Skeletal muscle tissue (tissue), 4 donors: ENCODE measurements around the gene KIFC1. TPM values are rescaled to one million over a fixed set of nuclear protein-coding genes. Genes with fewer than 3 reads are reported as not detected.

Source experiments
- H3K27ac ChIP-seq: one replicate; pipeline ENCODE4 v1.7.0; 2013; ENCODE audit warnings: mild to moderate bottlenecking, low read depth, low read length, inconsistent platforms
- H3K27me3 ChIP-seq, 3 donors: one replicate each; pipeline ENCODE4 v1.7.0; 2013; ENCODE audit warnings: low read length in 3 of 3; ENCODE audit not compliant: control insufficient read depth in 3 of 3, insufficient read depth in 3 of 3
- H3K36me3 ChIP-seq, 3 donors: one replicate each; pipeline ENCODE4 v1.7.0; 2013; ENCODE audit warnings: low read length in 3 of 3; ENCODE audit not compliant: control insufficient read depth in 3 of 3, insufficient read depth in 3 of 3
- H3K4me1 ChIP-seq, 3 donors: one replicate each; pipeline ENCODE4 v1.7.0; 2013; ENCODE audit warnings: low read length in 3 of 3, mild to moderate bottlenecking in 3 of 3; ENCODE audit not compliant: control insufficient read depth in 3 of 3, insufficient read depth in 3 of 3
- H3K4me3 ChIP-seq, 3 donors: one replicate each; pipeline ENCODE4 v1.7.0; 2013; ENCODE audit warnings: low read length in 3 of 3
- H3K9ac ChIP-seq, 3 donors: one replicate each; pipeline ENCODE4 v1.7.0; 2013; ENCODE audit warnings: low read length in 3 of 3, mild to moderate bottlenecking in 3 of 3, moderate library complexity in 2 of 3, low read depth in 1 of 3
- H3K9me3 ChIP-seq, 3 donors: one replicate each; pipeline ENCODE4 v1.7.0; 2013; ENCODE audit warnings: low read length in 3 of 3; ENCODE audit not compliant: control insufficient read depth in 3 of 3
- total RNA-seq: library from RNA; depleted of rRNA; stranded (reverse); fragments of >200 nt; gene quantifications from one replicate; pipeline ENCODE4 v1.2.3, GENCODE V29; 2014
- donor health status: Osteomylitis.

Gene KIFC1
- total RNA-seq, 1 donor from 2014 or later: 12.0 TPM

- H3K27ac ChIP-seq: no peak overlapping the region
- H3K9ac ChIP-seq: no peak overlapping the region
- H3K9me3 ChIP-seq: no peaks in the 10 kb centered on the region
- H3K27me3 ChIP-seq: peaks cover 0 to 5% (median 0%) of the 10 kb centered on the region in 3 donors
- no peak overlapping the region for H3K4me3 ChIP-seq
- H3K4me1 ChIP-seq: peaks cover 27 to 33% (median 33%) of the 10 kb centered on the region in 3 donors
- peaks cover 0 to 10% (median 5%) of the 10 kb centered on the region in 3 donors for H3K36me3 ChIP-seq
Measured at GRCh38 chr6:33431880-33432541, 40.4 kb downstream of the KIFC1 start.

GRCh38 chr6:33432546-33432945 lies 40.9 kb downstream of the KIFC1 start:
- Histone ChIP-seq H3K9ac (no peak overlapping the region), H3K4me3 (no peak overlapping the region), H3K36me3 (peaks cover 0 to 13% (median 5%) of the 10 kb centered on the region in 3 donors), H3K27me3 (peaks cover 0 to 5% (median 0%) of the 10 kb centered on the region in 3 donors), H3K27ac (no peak overlapping the region), H3K9me3 (no peaks in the 10 kb centered on the region), H3K4me1 (peaks cover 22 to 28% (median 28%) of the 10 kb centered on the region in 3 donors)

GRCh38 chr6:33433001-33433543 lies 41.4 kb downstream of the KIFC1 start:
- H3K9me3 ChIP-seq: no peaks in the 10 kb centered on the region
- H3K4me1 ChIP-seq: peaks cover 22 to 27% (median 27%) of the 10 kb centered on the region in 3 donors
- no peak overlapping the region for H3K27ac ChIP-seq
- H3K27me3 ChIP-seq: peaks cover 0 to 5% (median 0%) of the 10 kb centered on the region in 3 donors
- peak overlapping the region in 1 of 3 donors; percentile 45 for H3K4me3 ChIP-seq
- peaks cover 0 to 17% (median 5%) of the 10 kb centered on the region in 3 donors for H3K36me3 ChIP-seq
- peak overlapping the region in 1 of 3 donors; percentile 66 for H3K9ac ChIP-seq

- Histone ChIP-seq H3K9ac (peak overlapping the region in 2 of 3 donors; percentile 38 to 71), H3K4me3 (peak overlapping the region in 2 of 3 donors; percentile 42 to 58), H3K4me1 (peaks cover 16 to 21% (median 21%) of the 10 kb centered on the region in 3 donors), H3K27me3 (peaks cover 0 to under 1% (median 0%) of the 10 kb centered on the region in 3 donors), H3K9me3 (no peaks in the 10 kb centered on the region), H3K36me3 (peaks cover 2 to 23% (median 5%) of the 10 kb centered on the region in 3 donors), H3K27ac (no peak overlapping the region)
Measured at GRCh38 chr6:33433544-33434191, 42.0 kb downstream of the KIFC1 start.

GRCh38 chr6:33434961-33435360 lies 43.3 kb downstream of the KIFC1 start:
- Histone ChIP-seq H3K4me3 (no peak overlapping the region), H3K27ac (no peak overlapping the region), H3K9ac (no peak overlapping the region), H3K36me3 (peaks cover 2 to 23% (median 5%) of the 10 kb centered on the region in 3 donors), H3K9me3 (no peaks in the 10 kb centered on the region), H3K27me3 (no peaks in the 10 kb centered on the region), H3K4me1 (peaks cover 13 to 14% (median 14%) of the 10 kb centered on the region in 3 donors)

GRCh38 chr6:33437666-33438065 lies 46.0 kb downstream of the KIFC1 start:
- peaks cover 2 to 28% (median 5%) of the 10 kb centered on the region in 3 donors for H3K36me3 ChIP-seq
- H3K27me3 ChIP-seq: no peaks in the 10 kb centered on the region
- no peaks in the 10 kb centered on the region for H3K9me3 ChIP-seq
- H3K27ac ChIP-seq: no peak overlapping the region
- H3K4me1 ChIP-seq: peaks cover 6 to 12% (median 10%) of the 10 kb centered on the region in 3 donors
- H3K9ac ChIP-seq: no peak overlapping the region
- H3K4me3 ChIP-seq: no peak overlapping the region

GRCh38 chr6:33438978-33439594 lies 47.5 kb downstream of the KIFC1 start:
- Histone ChIP-seq H3K36me3 (peaks cover 5 to 28% (median 6%) of the 10 kb centered on the region in 3 donors), H3K4me1 (peaks cover under 1 to 2% (median under 1%) of the 10 kb centered on the region in 3 donors), H3K9ac (no peak overlapping the region), H3K27ac (no peak overlapping the region), H3K4me3 (no peak overlapping the region), H3K27me3 (no peaks in the 10 kb centered on the region), H3K9me3 (no peaks in the 10 kb centered on the region)

- Histone ChIP-seq H3K36me3 (peaks cover 6 to 30% (median 7%) of the 10 kb centered on the region in 3 donors), H3K27ac (no peak overlapping the region), H3K9ac (no peak overlapping the region)
Measured at GRCh38 chr6:33439956-33440648, 48.5 kb downstream of the KIFC1 start.

GRCh38 chr6:33440649-33441309 lies 49.2 kb downstream of the KIFC1 start:
- Histone ChIP-seq H3K4me1 (no peaks in the 10 kb centered on the region), H3K9ac (no peak overlapping the region), H3K9me3 (no peaks in the 10 kb centered on the region), H3K27ac (no peak overlapping the region), H3K27me3 (no peaks in the 10 kb centered on the region), H3K4me3 (no peak overlapping the region), H3K36me3 (peaks cover 6 to 25% (median 7%) of the 10 kb centered on the region in 3 donors)

More at GRCh38 chr6:33439956-33440648, 48.5 kb downstream of the KIFC1 start:
- Histone ChIP-seq H3K4me1 (no peaks in the 10 kb centered on the region), H3K9me3 (no peaks in the 10 kb centered on the region), H3K4me3 (no peak overlapping the region), H3K27me3 (no peaks in the 10 kb centered on the region)
